ENCODE results near the gene DHCR24.

DHCR24 gene

DNA sequence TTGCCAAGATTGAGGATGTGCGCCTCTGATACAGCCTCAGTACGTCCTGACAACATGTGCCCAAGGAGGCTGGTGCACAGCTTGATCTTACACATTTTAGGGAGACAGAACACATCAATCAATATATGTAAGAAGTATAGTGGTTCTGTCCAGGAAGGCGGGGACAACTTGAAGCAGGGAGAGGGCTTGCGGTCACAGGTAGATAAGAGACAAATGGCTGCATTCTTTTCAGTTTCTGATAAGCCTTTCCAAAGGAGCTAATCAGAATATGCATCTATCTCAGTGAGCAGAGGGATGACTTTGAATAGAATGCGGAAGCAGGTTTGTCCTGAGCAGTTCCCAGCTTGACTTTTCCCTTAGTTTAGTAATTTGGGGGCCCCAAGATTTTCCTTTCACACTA lies 10.2 kb downstream of the DHCR24 start:
- TF ChIP-seq TAF1 (IDR thresholded peaks at IDR 0.05; ENCODE audit: borderline replicate concordance, insufficient read depth, low read length) = no peak
- TF ChIP-seq FOXP2 (optimal IDR thresholded peaks at IDR 0.05; ENCODE audit: borderline replicate concordance, extremely low read depth, extremely low read length, insufficient read depth) = no peak
- TF ChIP-seq POLR2AphosphoS5 (IDR thresholded peaks at IDR 0.05; ENCODE audit: low read depth, low read length) = no peak

GRCh38 chr1:54875000-54875399 lies 12.0 kb downstream of the DHCR24 start:
- TF ChIP-seq TAF1 (IDR thresholded peaks at IDR 0.05; ENCODE audit: borderline replicate concordance, insufficient read depth, low read length) = no peak
- TF ChIP-seq, protein P1, sequence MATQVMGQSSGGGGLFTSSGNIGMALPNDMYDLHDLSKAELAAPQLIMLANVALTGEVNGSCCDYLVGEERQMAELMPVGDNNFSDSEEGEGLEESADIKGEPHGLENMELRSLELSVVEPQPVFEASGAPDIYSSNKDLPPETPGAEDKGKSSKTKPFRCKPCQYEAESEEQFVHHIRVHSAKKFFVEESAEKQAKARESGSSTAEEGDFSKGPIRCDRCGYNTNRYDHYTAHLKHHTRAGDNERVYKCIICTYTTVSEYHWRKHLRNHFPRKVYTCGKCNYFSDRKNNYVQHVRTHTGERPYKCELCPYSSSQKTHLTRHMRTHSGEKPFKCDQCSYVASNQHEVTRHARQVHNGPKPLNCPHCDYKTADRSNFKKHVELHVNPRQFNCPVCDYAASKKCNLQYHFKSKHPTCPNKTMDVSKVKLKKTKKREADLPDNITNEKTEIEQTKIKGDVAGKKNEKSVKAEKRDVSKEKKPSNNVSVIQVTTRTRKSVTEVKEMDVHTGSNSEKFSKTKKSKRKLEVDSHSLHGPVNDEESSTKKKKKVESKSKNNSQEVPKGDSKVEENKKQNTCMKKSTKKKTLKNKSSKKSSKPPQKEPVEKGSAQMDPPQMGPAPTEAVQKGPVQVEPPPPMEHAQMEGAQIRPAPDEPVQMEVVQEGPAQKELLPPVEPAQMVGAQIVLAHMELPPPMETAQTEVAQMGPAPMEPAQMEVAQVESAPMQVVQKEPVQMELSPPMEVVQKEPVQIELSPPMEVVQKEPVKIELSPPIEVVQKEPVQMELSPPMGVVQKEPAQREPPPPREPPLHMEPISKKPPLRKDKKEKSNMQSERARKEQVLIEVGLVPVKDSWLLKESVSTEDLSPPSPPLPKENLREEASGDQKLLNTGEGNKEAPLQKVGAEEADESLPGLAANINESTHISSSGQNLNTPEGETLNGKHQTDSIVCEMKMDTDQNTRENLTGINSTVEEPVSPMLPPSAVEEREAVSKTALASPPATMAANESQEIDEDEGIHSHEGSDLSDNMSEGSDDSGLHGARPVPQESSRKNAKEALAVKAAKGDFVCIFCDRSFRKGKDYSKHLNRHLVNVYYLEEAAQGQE (IDR thresholded peaks at IDR 0.05; ENCODE audit: insufficient read depth in 1 of 2, low read depth in 2 of 2, low read length in 2 of 2) = no peak
- no peak for TF ChIP-seq POLR2AphosphoS5 (IDR thresholded peaks at IDR 0.05; ENCODE audit: low read depth, low read length)
- TF ChIP-seq SIN3A (IDR thresholded peaks at IDR 0.05; ENCODE audit: borderline replicate concordance, insufficient read depth, low read length) = no peak

- TF ChIP-seq FOXP2 (optimal IDR thresholded peaks at IDR 0.05; ENCODE audit: borderline replicate concordance, extremely low read depth, extremely low read length, insufficient read depth) = no peak
- TF ChIP-seq, protein P1 (IDR thresholded peaks at IDR 0.05; ENCODE audit: insufficient read depth in 1 of 2, low read depth in 2 of 2, low read length in 2 of 2) = no peak
- no peak for TF ChIP-seq SIN3A (IDR thresholded peaks at IDR 0.05; ENCODE audit: borderline replicate concordance, insufficient read depth, low read length)
- TF ChIP-seq TAF1 (IDR thresholded peaks at IDR 0.05; ENCODE audit: borderline replicate concordance, insufficient read depth, low read length) = no peak
- TF ChIP-seq POLR2AphosphoS5 (IDR thresholded peaks at IDR 0.05; ENCODE audit: low read depth, low read length) = no peak
Measured at GRCh38 chr1:54874079-54874830, 12.7 kb downstream of the DHCR24 start.

- TF ChIP-seq TAF1 (IDR thresholded peaks at IDR 0.05; ENCODE audit: borderline replicate concordance, insufficient read depth, low read length) (no peak), FOXP2 (optimal IDR thresholded peaks at IDR 0.05; ENCODE audit: borderline replicate concordance, extremely low read depth, extremely low read length, insufficient read depth) (no peak), SIN3A (IDR thresholded peaks at IDR 0.05; ENCODE audit: borderline replicate concordance, insufficient read depth, low read length) (no peak), POLR2AphosphoS5 (IDR thresholded peaks at IDR 0.05; ENCODE audit: low read depth, low read length) (no peak)
- TF ChIP-seq, protein P1 (IDR thresholded peaks at IDR 0.05; ENCODE audit: insufficient read depth in 1 of 2, low read depth in 2 of 2, low read length in 2 of 2) = no peak
Measured at GRCh38 chr1:54872036-54872331, 15.0 kb downstream of the DHCR24 start.

DNA sequence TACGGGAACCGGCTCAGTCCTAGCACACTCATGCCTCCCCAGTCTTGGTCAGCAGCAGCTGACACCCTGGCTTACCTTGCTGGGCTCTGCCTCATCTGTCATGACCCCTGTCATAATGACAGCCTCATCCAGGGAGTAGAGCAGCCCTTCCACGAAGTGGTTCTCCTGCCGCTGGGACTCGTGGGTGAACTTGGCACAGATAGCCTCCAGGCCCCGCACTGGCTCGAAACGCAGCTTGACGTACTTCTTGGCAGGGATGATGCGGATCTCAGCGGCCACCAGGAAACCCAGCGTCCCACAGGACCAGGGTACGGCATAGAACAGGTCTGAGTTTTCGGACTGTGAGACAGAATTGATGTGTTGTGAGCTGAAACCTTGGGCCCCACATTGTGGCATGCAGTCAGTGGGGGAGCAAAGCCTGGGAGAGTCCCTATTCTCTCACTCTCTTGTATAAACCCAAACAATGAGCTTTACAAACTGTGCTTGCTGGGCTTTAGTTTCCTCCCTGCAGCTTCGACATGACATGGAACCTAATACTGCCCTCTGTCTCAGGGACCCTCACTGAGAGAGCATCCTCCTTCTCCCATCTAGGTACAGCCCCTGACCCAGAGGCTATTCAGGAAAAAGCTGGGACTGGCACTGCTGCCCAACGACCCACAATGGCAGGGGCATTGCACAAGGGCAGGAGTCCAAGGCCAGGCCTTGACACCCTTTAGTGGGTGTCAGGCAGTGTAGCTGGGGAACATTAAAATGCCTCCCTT lies 15.5 kb downstream of the DHCR24 start:
- TF ChIP-seq SIN3A (IDR thresholded peaks at IDR 0.05; ENCODE audit: borderline replicate concordance, insufficient read depth, low read length) (no peak), POLR2AphosphoS5 (IDR thresholded peaks at IDR 0.05; ENCODE audit: low read depth, low read length) (no peak)

DNA sequence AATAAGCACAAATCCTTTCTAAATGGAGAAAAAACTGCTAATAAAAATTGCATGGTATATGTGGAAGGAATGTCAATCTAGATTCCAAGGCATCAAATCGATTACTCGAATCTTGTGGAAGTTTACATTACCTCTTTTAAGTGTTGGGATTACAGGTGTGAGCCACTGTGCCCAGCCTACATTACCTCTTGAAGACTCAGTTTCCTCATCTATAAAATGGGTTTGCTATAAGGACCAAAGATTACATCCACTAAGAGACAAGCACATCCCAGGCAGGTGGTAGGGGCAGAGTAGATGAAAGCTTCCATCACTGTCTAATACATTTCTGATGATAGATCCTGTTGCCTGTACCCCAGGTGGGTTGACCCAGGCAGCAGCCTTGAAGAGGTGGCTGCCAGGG lies 16.1 kb downstream of the DHCR24 start:
- TF ChIP-seq POLR2AphosphoS5 (IDR thresholded peaks at IDR 0.05; ENCODE audit: low read depth, low read length) (no peak), SIN3A (IDR thresholded peaks at IDR 0.05; ENCODE audit: borderline replicate concordance, insufficient read depth, low read length) (no peak), FOXP2 (optimal IDR thresholded peaks at IDR 0.05; ENCODE audit: borderline replicate concordance, extremely low read depth, extremely low read length, insufficient read depth) (no peak)

Measured in PFSK-1 (cell line).